Stomach smooth muscle (tissue), 2 donors: Measurements from ENCODE around the gene PLEKHH3.

ENCODE experiments used
- H3K27ac ChIP-seq: one replicate; pipeline ENCODE4 v1.7.0; 2013; ENCODE audit warnings: mild to moderate bottlenecking, low read length, inconsistent platforms
- H3K27me3 ChIP-seq, 2 donors: one replicate each; pipeline ENCODE4 v1.7.0; 2013; ENCODE audit warnings: low read length in 2 of 2; ENCODE audit not compliant: insufficient read depth in 2 of 2, control insufficient read depth in 1 of 2
- H3K36me3 ChIP-seq, 2 donors: one replicate each; pipeline ENCODE4 v1.7.0; 2013; ENCODE audit warnings: low read length in 2 of 2; ENCODE audit not compliant: control insufficient read depth in 2 of 2, insufficient read depth in 2 of 2
- H3K4me1 ChIP-seq: one replicate; pipeline ENCODE4 v1.7.0; 2013; ENCODE audit warnings: low read length; ENCODE audit not compliant: control insufficient read depth, insufficient read depth
- H3K4me3 ChIP-seq, 2 donors: one replicate each; pipeline ENCODE4 v1.7.0; 2013; ENCODE audit warnings: low read length in 2 of 2
- H3K9ac ChIP-seq, 2 donors: one replicate each; pipeline ENCODE4 v1.7.0; 2013; ENCODE audit warnings: low read length in 2 of 2, mild to moderate bottlenecking in 1 of 2
- H3K9me3 ChIP-seq, 2 donors: one replicate each; pipeline ENCODE4 v1.7.0; 2013; ENCODE audit warnings: low read length in 2 of 2; ENCODE audit not compliant: control insufficient read depth in 2 of 2
- donor health status: healthy.
- donor health status: Pancreatic carcinoma.

Gene PLEKHH3

DNA sequence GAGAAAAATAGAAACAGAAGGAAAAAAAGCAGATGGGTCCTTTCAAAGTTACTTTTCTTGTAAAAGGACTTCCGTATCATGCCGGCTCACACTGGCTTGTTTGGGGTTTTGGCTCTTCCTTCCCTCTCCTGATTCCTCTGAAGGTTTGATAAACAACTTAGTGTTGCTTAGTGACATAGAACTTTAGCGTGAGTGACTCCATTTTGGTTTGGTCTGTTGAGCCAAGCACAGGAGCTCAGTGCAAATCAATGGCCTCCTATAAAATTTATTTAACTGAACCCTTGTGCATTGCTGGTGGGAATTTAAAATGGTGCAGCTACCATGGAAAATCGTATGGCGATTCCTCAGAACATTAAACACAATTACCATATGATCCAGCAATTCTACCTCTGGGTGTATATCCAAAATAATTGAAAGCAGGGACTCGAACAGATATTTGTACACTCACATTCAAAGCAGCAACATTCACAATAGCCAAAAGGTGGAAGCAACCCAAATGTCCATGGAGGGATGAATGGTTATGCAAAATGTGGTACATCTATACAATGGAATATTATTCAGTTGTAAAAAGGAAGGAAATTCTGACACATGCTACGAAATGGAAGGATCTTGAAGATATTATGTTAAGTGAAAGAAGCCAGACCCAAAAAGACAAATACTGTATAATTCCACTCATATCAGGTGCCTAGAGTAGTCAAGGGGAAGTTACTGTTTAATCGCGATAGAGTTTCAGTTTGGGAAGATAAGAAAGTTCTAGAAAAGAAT lies 18.8 kb downstream of the PLEKHH3 start:
- H3K36me3 ChIP-seq, result peaks cover 3 to 13% of the 10 kb centered on the region in 2 donors
- no peak overlapping the region for H3K4me3 ChIP-seq
- no peaks in the 10 kb centered on the region for H3K27me3 ChIP-seq
- peaks cover 23% of the 10 kb centered on the region for H3K4me1 ChIP-seq
- H3K9ac ChIP-seq, result no peak overlapping the region
- H3K27ac ChIP-seq, result no peak overlapping the region
- H3K9me3 ChIP-seq, result no peaks in the 10 kb centered on the region

DNA sequence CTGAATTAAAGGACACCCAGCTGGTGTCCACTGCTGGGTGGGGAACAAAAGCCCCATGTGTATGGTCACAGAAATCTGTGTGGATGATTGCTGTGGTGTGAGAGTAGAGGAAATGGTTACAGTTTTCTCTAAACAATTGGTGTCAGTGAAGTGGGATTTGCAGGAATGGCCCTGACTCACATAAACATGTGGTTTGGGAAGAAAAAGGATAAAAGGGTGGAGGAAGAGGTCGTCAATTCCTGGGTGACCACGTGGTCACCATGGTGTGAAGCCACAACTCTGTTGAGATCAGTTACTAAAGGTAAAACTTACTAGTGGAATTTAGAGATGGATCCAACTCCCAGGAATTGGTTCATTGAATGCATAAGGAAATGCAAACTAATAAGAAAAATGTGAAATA lies 21.3 kb downstream of the PLEKHH3 start:
- H3K9ac ChIP-seq, result no peak overlapping the region
- H3K27me3 ChIP-seq, result no peaks in the 10 kb centered on the region
- no peaks in the 10 kb centered on the region for H3K36me3 ChIP-seq
- H3K27ac ChIP-seq, result no peak overlapping the region
- H3K4me3 ChIP-seq, result no peak overlapping the region
- H3K9me3 ChIP-seq, result no peaks in the 10 kb centered on the region
- peaks cover 21% of the 10 kb centered on the region for H3K4me1 ChIP-seq

DNA sequence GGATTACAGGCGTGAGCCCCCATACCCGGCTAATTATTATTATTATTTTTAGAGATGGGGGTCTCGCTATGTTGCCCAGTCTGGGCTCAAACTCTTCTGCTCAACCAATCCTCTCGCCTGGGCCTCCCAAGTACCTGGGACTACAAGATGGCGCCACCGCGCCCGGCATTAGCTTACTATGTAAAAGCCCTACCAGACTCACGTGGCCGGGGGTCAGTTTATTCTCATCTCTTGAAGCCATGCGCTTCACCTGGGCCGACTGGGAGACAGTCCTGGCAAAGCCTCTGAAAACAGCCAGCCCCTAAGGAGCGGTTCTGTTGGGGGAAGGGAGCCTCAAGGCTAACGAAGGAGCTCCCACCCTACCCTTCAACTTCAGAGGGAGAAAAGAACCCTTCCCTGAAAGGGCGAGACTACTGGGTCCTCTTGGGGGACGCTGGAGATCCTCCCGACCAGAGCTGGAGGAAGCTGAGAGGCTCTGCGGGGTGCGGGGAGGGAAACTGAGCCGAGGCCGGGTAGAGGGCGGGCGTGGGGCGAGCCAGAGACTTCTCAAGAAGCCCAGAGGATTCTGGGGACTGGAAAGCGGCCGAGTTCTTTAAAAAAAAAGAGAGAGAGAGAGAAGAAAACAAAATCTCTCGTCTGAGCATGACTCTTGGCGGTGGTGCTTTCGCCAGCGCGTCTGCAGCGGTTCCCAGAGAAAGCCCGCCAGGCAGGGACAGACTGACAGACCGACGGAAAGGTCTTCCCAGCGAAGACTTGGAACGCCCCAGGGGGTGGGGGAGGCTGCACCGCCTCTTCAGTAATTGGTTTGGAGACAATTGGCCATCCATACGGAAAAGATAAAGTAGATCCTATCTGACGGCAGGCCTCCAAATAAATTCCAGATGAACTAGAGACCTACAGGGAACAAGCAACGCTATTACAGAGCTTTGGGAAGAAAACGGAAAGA lies 23.3 kb downstream of the PLEKHH3 start:
- Histone ChIP-seq H3K27ac (peak overlapping the region; percentile 84), H3K9ac (peak overlapping the region; percentile 59 to 79), H3K36me3 (no peaks in the 10 kb centered on the region), H3K9me3 (no peaks in the 10 kb centered on the region), H3K27me3 (no peaks in the 10 kb centered on the region), H3K4me3 (peak overlapping the region; percentile 72), H3K4me1 (peaks cover 5% of the 10 kb centered on the region)

GRCh38 chr17:42651392-42651791 lies 25.4 kb downstream of the PLEKHH3 start:
- H3K27me3 ChIP-seq, result no peaks in the 10 kb centered on the region
- peaks cover 5% of the 10 kb centered on the region for H3K4me1 ChIP-seq
- no peak overlapping the region for H3K9ac ChIP-seq
- no peaks in the 10 kb centered on the region for H3K9me3 ChIP-seq
- H3K27ac ChIP-seq, result no peak overlapping the region
- no peak overlapping the region for H3K4me3 ChIP-seq
- H3K36me3 ChIP-seq, result no peaks in the 10 kb centered on the region

- Histone ChIP-seq H3K27me3 (no peaks in the 10 kb centered on the region), H3K9me3 (no peaks in the 10 kb centered on the region), H3K27ac (no peak overlapping the region), H3K4me3 (no peak overlapping the region), H3K4me1 (no peaks in the 10 kb centered on the region), H3K36me3 (no peaks in the 10 kb centered on the region), H3K9ac (no peak overlapping the region)
These were observed 29.0 kb downstream of the PLEKHH3 start for GRCh38 chr17:42647778-42648177.

DNA sequence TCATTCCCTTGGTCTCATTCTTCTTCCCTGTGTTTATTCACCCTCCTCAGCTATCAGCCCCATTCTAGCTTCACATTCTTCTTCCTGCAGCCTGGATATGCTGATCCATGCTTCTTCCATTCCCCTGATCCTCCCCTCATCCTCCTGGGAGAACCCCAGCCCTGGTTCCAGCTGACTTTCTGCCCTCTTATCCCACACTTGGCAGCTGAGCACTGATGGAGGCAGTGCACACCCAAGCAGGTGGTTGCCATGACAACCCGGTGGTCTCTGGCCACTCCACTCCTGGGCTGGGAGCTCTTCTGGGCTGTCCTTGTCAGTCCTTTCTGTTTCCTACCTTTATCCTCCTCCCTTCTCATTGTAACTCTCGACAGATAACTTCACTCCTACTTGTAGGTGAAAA lies 34.5 kb downstream of the PLEKHH3 start:
- no peaks in the 10 kb centered on the region for H3K36me3 ChIP-seq
- no peak overlapping the region for H3K27ac ChIP-seq
- H3K4me3 ChIP-seq, result no peak overlapping the region
- no peaks in the 10 kb centered on the region for H3K4me1 ChIP-seq
- no peaks in the 10 kb centered on the region for H3K9me3 ChIP-seq
- no peak overlapping the region for H3K9ac ChIP-seq
- H3K27me3 ChIP-seq, result peaks cover 0 to 2% of the 10 kb centered on the region in 2 donors

DNA sequence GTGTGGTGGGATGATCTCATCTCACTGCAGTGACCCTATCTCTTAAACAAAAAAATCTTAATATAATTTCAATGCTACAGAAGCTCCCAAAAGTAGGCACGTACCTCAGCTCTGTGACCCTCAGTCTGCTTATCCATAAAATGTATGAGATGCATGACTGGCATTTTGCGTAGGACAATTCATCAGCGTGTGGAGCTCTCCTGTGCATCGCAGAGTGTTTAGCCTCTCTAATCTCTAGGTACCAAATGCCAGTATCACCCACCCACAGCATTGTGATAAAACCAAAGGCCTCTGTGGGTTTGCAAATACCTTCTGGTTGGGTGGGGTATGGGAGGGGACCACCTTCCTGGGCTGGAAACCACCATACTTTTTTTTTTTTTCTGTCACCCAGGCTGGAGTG lies 36.7 kb downstream of the PLEKHH3 start:
- Histone ChIP-seq H3K9ac (no peak overlapping the region), H3K27me3 (peaks cover 0 to 2% of the 10 kb centered on the region in 2 donors), H3K9me3 (no peaks in the 10 kb centered on the region), H3K4me3 (no peak overlapping the region), H3K4me1 (no peaks in the 10 kb centered on the region), H3K27ac (no peak overlapping the region), H3K36me3 (no peaks in the 10 kb centered on the region)

- Histone ChIP-seq H3K9ac (no peak overlapping the region), H3K9me3 (no peaks in the 10 kb centered on the region), H3K4me1 (no peaks in the 10 kb centered on the region), H3K27me3 (peaks cover 0 to 2% of the 10 kb centered on the region in 2 donors), H3K27ac (no peak overlapping the region), H3K4me3 (no peak overlapping the region), H3K36me3 (no peaks in the 10 kb centered on the region)
These were observed 37.2 kb downstream of the PLEKHH3 start for GRCh38 chr17:42639525-42640113.

- Histone ChIP-seq H3K36me3 (no peaks in the 10 kb centered on the region), H3K4me1 (no peaks in the 10 kb centered on the region), H3K9me3 (no peaks in the 10 kb centered on the region), H3K4me3 (no peak overlapping the region), H3K27ac (no peak overlapping the region), H3K9ac (no peak overlapping the region), H3K27me3 (no peaks in the 10 kb centered on the region)
These were observed 43.8 kb downstream of the PLEKHH3 start for GRCh38 chr17:42632949-42633444.

DNA sequence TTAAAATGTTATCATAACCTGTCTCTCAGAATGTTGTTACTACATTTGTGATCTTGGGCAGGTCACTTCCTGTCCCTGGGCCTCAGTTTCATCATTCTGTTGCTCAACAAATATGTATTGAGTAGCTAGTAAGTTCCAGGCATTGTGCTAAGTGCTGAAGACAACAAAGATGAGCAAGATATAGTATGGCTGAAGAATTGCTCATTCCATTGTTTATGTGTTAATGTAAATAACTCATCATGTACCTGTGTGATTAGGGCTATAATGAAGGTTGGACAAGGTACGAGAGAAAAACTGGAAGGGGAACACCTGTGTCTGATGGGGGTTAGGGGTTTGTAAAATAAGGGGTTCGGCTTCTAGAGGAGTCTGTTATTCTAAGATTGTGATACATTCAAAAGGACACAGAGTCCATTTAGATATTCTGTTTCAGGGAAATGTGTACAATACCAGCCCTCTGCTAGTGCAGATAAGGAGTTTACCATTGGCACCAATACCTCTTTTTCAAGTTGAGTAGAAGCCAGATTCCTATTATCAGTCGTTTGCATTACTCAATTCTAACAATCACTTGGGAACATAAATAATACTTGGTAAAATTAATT lies 47.3 kb downstream of the PLEKHH3 start:
- H3K4me1 ChIP-seq, result no peaks in the 10 kb centered on the region
- H3K27ac ChIP-seq, result no peak overlapping the region
- no peak overlapping the region for H3K9ac ChIP-seq
- H3K9me3 ChIP-seq, result no peaks in the 10 kb centered on the region
- no peak overlapping the region for H3K4me3 ChIP-seq
- H3K36me3 ChIP-seq, result no peaks in the 10 kb centered on the region
- no peaks in the 10 kb centered on the region for H3K27me3 ChIP-seq
